Measurements from ENCODE around the gene FAM219B. TPM values are rescaled to one million over a fixed set of nuclear protein-coding genes. Genes with fewer than 3 reads are reported as not detected.

Gene FAM219B
- total RNA-seq, 2 experiments from 2014 or later: 63.0 to 70.1 TPM

Other genes starting within 250 kb of the FAM219B start
- gene EDC3, start 210.8 kb downstream of the FAM219B start, total RNA-seq: 10 to 100 TPM; 36.8 to 39.9 TPM
- 1 to 10 TPM in 1 of 2 experiments, under 1 TPM in 1; 0.64 to 1.1 TPM for gene CYP1A1, start 181.3 kb downstream of the FAM219B start, total RNA-seq
- gene CYP1A2, start 158.0 kb downstream of the FAM219B start, total RNA-seq: not detected
- gene CSK, start 124.8 kb downstream of the FAM219B start, total RNA-seq: 100 to 1,000 TPM; 260 to 262 TPM
- gene LMAN1L, start 94.0 kb downstream of the FAM219B start, total RNA-seq: not detected
- gene CPLX3, start 80.2 kb downstream of the FAM219B start, total RNA-seq: not detected
- gene ULK3, start 63.7 kb downstream of the FAM219B start, total RNA-seq: 10 to 100 TPM; 51.4 to 57.6 TPM
- 10 to 100 TPM; 77.6 to 79.5 TPM for gene SCAMP2, start 33.5 kb downstream of the FAM219B start, total RNA-seq
- gene MPI, start 16.8 kb downstream of the FAM219B start, total RNA-seq: 10 to 100 TPM; 56.4 to 60.0 TPM
- 100 to 1,000 TPM; 322 TPM for gene COX5A, start 31.2 kb upstream of the FAM219B start, total RNA-seq
- gene RPP25, start 49.9 kb upstream of the FAM219B start, total RNA-seq: 1 to 10 TPM; 3.8 TPM
- gene SCAMP5, start 88.7 kb upstream of the FAM219B start, total RNA-seq: under 1 TPM; 0.19 to 0.33 TPM
- 10 to 100 TPM; 16.3 to 18.8 TPM for gene PPCDC, start 116.7 kb upstream of the FAM219B start, total RNA-seq